Kidney epithelial cell (primary cell): ENCODE data around the gene SLC6A19. TPM values are rescaled to one million over a fixed set of nuclear protein-coding genes. Genes with fewer than 3 reads are reported as not detected.

Experiments used
- DNase-seq: peaks from one replicate; pipeline ENCODE4 v3.0.0-alpha.2; 2010; ENCODE audit warnings: low read depth
- H3K27me3 ChIP-seq: 2 replicates; pipeline ENCODE4 v1.6.0; 2011; ENCODE audit warnings: low read length; ENCODE audit not compliant: control insufficient read depth, insufficient read depth
- H3K36me3 ChIP-seq: 2 replicates; pipeline ENCODE4 v1.5.1; 2011; ENCODE audit warnings: low read length; ENCODE audit not compliant: control insufficient read depth, insufficient read depth
- H3K4me3 ChIP-seq: 2 replicates; pipeline ENCODE4 v1.5.1; 2011; ENCODE audit warnings: low read depth, mild to moderate bottlenecking, control low read depth, low read length
- total RNA-seq: library from RNA; depleted of rRNA; stranded (reverse); fragments of >200 nt; gene quantifications from 2 replicates; pipeline ENCODE4 v1.2.3, GENCODE V29; 2015
- TF ChIP-seq, protein P1 (sequence below): IDR thresholded peaks from 2 replicates; pipeline ENCODE4 v1.5.1; 2011; ENCODE audit warnings: mild to moderate bottlenecking, moderate library complexity, low read length, control low read depth, inconsistent platforms; ENCODE audit not compliant: insufficient read depth, poor library complexity, severe bottlenecking

Gene SLC6A19
- total RNA-seq, 1 donor from 2014 or later: not detected

DNA sequence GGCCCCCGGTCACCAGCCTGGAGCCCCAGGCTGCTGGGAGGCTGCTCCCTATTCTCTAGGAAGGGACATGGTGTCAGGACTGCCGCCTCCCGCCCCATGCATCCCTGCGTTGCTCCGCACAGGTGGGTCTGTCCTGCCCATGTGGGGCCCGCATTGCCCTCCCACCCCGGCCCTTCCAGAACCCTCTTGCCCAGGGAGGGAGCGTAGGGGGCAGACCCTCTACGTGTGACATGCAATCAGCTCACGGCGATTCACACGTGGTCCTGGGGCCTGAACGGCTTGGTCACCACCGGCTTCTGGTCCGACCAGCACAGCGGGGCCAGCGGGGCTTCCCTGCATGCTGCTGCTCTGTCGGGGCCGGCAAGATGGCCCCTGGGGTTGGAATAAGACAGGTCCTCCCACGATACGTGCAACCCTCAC lies 9.4 kb downstream of the SLC6A19 start:
- DNase-seq: no peak
- H3K27me3 ChIP-seq: peaks cover 21% of the 10 kb centered on the region
- H3K4me3 ChIP-seq: no peak overlapping the region
- TF ChIP-seq, protein P1, sequence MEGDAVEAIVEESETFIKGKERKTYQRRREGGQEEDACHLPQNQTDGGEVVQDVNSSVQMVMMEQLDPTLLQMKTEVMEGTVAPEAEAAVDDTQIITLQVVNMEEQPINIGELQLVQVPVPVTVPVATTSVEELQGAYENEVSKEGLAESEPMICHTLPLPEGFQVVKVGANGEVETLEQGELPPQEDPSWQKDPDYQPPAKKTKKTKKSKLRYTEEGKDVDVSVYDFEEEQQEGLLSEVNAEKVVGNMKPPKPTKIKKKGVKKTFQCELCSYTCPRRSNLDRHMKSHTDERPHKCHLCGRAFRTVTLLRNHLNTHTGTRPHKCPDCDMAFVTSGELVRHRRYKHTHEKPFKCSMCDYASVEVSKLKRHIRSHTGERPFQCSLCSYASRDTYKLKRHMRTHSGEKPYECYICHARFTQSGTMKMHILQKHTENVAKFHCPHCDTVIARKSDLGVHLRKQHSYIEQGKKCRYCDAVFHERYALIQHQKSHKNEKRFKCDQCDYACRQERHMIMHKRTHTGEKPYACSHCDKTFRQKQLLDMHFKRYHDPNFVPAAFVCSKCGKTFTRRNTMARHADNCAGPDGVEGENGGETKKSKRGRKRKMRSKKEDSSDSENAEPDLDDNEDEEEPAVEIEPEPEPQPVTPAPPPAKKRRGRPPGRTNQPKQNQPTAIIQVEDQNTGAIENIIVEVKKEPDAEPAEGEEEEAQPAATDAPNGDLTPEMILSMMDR: no peak
- no peaks in the 10 kb centered on the region for H3K36me3 ChIP-seq

DNA sequence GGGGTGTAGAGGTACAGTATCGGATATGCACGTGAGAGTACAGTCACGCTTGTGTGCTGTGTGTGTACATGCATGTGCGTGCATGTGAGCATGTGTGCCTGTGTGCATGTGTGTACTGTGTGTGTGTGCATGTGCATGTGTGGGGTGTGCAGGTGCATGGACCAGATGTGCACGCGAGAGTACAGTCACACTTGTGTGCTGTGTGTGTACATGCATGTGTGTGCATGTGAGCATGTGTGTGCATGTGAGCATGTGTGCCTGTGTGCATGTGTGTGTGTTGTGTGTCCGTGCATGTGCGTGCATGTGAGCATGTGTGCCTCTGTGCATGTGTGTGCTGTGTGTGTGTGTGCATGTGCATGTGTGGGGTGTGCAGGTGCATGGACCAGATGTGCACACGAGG lies 10.3 kb downstream of the SLC6A19 start:
- Histone ChIP-seq H3K27me3 (peaks cover 15% of the 10 kb centered on the region), H3K36me3 (no peaks in the 10 kb centered on the region), H3K4me3 (no peak overlapping the region)
- no peak for DNase-seq
- TF ChIP-seq, protein P1: no peak

DNA sequence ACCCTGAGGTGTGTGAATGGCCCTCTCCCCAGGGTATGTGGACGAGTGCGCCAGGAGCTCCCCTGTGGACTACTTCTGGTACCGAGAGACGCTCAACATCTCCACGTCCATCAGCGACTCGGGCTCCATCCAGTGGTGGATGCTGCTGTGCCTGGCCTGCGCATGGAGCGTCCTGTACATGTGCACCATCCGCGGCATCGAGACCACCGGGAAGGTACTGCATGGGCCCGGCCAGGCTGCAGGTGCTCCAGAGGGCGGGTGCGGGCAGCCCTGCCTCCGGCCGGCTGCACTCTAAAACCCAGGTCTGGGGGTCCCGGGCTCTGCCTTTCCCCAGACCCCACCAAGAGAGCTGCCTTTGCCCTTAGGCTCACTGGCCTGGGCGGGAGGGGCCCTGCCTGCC lies 10.9 kb downstream of the SLC6A19 start:
- no peak for DNase-seq
- TF ChIP-seq, protein P1: no peak
- Histone ChIP-seq H3K27me3 (peaks cover 10% of the 10 kb centered on the region), H3K4me3 (no peak overlapping the region), H3K36me3 (no peaks in the 10 kb centered on the region)

DNA sequence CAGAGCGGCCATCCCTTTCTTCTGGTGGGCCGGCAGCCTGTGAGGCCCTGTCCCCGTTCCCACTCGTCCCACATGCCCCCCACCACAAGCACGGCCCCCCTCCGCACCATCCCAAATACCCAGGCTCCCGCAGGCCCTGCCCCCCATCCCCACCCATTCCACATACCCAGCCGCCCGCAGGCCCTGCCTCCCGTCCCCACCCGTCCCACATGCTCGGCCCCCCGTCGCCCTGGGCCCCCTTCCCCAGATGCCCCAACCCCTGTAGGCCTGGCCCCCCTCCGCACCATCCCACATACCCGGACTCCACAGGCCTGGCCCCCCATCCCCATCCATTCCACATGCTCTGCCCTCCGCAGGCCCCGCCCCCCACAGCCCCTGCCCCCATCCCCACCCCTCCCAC lies 11.5 kb downstream of the SLC6A19 start:
- Histone ChIP-seq H3K27me3 (peaks cover 10% of the 10 kb centered on the region), H3K36me3 (no peaks in the 10 kb centered on the region), H3K4me3 (no peak overlapping the region)
- DNase-seq: no peak
- TF ChIP-seq, protein P1: no peak

DNA sequence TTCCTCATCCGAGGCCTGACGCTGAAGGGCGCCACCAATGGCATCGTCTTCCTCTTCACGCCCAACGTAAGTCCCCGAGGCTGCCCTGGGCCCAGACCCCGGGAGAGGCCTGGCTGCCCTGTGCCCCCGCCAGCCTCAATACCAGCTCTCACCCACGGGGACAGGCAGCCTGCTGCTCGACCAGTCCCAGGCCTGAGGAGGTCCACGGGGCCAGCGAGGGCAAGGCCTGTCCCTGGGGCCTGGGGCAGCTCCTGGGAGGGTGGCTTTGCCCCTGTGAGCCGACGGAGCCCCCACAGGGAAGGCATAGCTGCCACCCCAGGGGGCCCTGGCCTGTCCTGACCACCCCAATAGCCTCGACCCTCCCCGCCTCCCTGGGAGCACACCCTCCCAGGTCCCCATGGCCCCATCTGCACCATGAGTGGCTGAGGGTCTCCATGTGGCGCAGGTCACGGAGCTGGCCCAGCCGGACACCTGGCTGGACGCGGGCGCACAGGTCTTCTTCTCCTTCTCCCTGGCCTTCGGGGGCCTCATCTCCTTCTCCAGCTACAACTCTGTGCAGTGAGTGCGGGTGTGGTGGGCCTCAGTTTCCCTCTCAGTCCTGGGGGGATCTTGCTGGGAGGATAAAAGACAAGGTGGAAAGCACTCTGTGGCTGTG lies 12.2 kb downstream of the SLC6A19 start:
- Histone ChIP-seq H3K27me3 (peaks cover 5% of the 10 kb centered on the region), H3K4me3 (no peak overlapping the region), H3K36me3 (no peaks in the 10 kb centered on the region)
- TF ChIP-seq, protein P1: no peak
- no peak for DNase-seq
